GM12875 (cell line): ENCODE measurements around the gene PHF14.
"Not testable (repeated sequence)": the region's sequence is repeated elsewhere in the genome, so short reads cannot be mapped to it uniquely, and the experiment has no call there.

Experiments used
- H3K4me3 ChIP-seq: one replicate; pipeline ENCODE4 v1.5.1; 2011; ENCODE audit warnings: low read depth, low read length, control low read depth
- TF ChIP-seq, protein P1 (sequence below): IDR thresholded peaks from 2 replicates; pipeline ENCODE4 v1.5.1; 2011; ENCODE audit warnings: low read depth, mild to moderate bottlenecking, control low read depth, inconsistent platforms, low read length, moderate library complexity, borderline replicate concordance; ENCODE audit not compliant: insufficient read depth

The PHF14 gene

DNA sequence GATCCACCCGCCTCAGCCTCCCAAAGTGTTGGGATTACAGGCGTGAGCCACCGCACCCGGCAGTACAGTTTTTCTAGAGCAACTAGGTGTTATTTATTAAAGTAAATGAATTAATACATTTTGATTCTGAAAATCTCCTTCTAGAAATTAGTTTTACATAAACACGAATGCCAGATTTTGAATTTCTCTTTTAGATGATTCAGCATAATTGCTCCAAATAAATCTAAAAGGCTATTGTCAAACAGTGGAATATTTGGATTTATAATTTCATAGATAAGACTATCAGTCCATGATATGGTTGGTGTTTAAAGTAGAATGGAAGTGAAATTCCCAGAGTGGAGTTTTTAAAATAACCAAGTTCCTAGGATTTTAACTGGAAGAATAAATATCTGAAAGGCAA, 1.5 kb upstream of the PHF14 start:
- H3K4me3 ChIP-seq = no peak overlapping the region
- TF ChIP-seq, protein P1, sequence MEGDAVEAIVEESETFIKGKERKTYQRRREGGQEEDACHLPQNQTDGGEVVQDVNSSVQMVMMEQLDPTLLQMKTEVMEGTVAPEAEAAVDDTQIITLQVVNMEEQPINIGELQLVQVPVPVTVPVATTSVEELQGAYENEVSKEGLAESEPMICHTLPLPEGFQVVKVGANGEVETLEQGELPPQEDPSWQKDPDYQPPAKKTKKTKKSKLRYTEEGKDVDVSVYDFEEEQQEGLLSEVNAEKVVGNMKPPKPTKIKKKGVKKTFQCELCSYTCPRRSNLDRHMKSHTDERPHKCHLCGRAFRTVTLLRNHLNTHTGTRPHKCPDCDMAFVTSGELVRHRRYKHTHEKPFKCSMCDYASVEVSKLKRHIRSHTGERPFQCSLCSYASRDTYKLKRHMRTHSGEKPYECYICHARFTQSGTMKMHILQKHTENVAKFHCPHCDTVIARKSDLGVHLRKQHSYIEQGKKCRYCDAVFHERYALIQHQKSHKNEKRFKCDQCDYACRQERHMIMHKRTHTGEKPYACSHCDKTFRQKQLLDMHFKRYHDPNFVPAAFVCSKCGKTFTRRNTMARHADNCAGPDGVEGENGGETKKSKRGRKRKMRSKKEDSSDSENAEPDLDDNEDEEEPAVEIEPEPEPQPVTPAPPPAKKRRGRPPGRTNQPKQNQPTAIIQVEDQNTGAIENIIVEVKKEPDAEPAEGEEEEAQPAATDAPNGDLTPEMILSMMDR = no peak

DNA sequence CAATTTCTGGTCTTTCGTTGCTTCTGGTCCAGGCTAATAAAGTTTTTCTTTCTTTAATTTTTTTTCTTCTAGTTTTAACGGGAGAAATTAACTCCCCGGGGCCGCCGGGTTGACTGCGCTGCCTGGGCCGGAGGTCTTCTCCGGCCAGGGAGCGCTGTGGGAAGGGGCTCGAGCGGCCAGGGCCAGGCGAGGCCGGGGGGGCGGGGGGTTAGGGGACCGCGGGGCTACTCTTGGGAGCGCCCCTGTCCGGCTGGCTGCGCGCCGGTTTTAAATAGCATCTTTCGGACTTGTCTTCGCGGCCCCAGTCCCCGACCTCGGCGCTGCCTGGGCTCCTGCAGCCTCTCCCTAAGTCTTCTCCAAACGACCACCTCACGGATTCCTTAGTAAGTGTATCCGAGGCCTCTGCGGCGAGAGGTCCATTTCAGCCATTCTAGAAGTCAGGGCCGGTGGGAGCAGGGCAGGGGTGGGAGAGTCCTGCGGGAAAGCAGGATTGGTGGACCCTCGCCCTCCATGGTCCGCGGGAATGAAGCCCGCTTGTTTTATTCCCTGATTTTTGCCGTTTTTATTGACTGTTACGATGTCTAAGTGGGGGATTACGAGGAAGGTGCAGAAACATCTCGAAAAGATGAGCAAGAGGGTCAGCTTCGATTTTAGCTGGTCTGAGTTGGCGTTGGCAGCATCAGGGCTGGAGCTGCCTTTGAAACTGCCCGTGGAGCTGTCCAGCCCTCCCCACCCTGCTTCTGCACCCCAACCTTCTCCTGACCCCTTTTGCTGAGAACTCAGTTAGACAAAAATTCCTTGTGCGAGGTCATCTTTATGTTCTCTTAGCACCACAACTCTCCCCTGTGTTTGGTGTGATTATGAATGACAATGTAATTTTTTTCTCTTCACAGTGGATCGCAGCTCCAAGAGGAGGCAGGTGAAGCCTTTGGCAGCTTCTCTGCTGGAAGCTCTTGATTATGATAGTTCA, 555 bp downstream of the PHF14 start:
- TF ChIP-seq, protein P1 = no peak
- peak overlapping the region; percentile 66 for H3K4me3 ChIP-seq

DNA sequence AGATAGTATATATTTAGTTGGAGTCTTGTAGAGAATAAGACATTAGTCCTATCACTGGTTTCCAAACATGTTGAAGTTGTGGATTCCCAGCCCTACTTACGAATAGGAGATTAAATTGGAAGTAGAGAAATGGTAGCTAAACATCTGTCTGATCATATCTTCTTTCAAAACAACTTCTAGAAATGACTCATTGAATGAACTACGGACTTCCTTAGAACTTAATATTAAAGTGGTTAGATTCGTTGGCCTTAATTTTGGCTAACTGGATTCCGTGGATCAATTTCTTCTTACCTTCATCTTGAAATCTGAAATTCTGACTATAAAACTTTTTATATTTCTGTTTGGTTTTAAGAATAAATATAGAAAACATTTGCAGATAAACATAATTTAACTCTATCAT, 3.4 kb downstream of the PHF14 start:
- no peak overlapping the region for H3K4me3 ChIP-seq
- TF ChIP-seq, protein P1 = no peak

DNA sequence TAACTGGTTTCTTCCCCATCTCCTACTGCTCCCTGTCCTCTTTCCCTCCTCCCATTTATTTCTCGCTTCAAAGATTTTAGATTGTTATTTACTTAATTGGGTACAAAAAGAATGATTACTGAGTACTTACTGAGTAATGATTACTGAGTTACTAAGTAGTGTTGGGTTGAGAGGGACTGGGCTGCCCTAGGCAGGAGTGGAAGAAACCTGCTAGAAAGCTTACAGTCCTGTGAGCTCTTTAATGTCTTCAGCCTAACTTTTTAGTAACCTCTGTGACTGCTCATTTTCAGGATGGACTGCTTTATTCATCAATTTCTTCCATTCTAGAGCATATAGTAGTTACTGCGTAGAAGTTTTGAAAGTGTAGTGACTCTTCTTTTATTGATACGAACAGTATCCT, 7.6 kb downstream of the PHF14 start:
- H3K4me3 ChIP-seq = no peak overlapping the region
- TF ChIP-seq, protein P1 = no peak

DNA sequence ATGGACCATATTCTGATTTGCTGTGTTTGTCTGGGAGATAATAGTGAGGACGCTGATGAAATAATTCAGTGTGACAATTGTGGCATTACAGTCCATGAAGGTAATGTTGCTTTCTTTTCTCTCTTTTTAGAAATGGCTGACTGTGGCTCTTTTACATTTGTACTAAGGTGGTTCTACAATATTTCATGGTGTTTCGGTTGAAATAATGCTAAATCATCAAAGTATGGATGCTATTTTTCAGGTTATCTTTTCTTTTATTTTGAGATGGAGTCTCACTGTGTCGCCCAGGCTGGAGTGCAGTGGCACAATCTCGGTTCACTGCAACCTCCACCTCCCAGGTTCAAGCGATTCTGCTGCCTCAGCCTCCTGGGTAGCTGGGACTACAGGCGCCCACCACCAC, 17.1 kb downstream of the PHF14 start:
- H3K4me3 ChIP-seq = not testable (repeated sequence)

DNA sequence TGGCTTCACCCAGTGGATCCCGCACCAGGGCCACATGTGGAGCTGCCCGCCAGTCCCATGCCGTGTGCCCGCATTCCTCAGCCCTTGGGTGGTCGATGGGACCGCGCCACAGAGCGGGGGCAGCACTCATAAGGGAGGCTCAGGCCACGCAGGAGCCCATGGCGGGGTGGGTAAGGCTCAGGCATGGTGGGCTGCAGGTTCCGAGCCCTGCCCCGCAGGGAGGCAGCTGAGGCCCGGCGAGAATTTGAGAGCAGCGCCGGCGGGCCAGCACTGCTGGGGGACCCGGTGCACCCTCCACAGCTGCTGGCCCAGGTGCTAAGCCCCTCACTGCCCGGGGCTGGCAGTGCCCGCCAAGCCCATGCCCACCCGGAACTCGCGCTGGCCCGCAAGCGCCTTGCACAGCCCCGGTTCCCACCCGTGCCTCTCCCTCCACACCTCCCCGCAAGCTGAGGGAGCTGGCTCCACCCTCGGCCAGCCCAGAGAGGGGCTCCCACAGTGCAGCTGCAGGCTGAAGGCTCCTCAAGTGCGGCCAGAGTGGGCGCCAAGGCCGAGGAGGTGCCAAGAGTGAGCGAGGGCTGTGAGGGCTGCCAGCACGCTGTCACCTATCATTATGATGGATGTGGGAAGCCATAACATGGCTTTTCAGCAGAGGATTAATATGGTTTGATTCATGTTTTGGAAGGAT, 22.0 kb downstream of the PHF14 start:
- not testable (repeated sequence) for H3K4me3 ChIP-seq

DNA sequence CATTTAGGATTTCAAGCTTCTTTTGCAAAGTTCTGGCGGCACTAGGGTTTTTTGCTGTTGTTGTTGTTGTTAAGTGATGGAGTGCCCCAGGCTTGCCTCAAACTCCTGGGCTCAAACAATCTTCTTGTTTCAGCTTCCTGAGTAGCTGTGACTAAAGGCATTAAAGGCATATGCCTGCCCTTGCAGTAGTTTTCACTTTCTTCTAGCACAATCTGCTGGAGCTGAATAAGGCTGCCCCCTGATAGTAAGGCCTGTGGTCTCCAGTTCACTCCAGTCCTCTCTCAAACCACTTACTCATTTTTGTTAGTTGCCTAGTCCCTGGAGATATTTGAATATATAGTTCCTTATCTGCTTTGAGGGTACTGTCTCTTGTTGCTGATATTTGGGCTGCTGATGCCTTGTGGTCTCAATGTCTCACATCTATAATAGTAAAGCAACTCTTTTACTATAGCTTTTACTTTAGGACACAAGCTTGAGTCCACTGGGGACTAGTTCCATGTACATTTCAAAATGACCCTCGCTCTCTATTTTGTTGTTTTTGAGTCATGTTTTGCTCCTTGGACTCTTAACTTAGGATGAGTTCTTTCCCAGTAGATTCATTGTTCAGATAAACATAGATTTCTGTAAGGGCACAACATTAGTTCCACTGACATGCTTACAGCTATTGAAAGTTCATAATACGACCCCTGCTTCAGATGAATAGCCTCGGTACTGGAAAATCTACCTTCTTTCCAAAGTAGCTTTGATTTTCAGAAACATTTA, 25.5 kb downstream of the PHF14 start:
- no peak overlapping the region for H3K4me3 ChIP-seq
- TF ChIP-seq, protein P1 = no peak
